NB4 (cell line): Measurements from ENCODE around the gene SDK2.
"Not testable (repeated sequence)": the region's sequence is repeated elsewhere in the genome, so short reads cannot be mapped to it uniquely, and the experiment has no call there.

Experiments used
- DNase-seq: peaks from one replicate; pipeline ENCODE4 v3.0.0; 2010; ENCODE audit warnings: low read depth
- H3K4me3 ChIP-seq: one replicate; pipeline ENCODE4 v1.5.1; 2011; ENCODE audit warnings: mild to moderate bottlenecking, low read depth, low read length, moderate library complexity
- CTCF ChIP-seq: IDR thresholded peaks from one replicate; pipeline ENCODE4 v1.5.1; 2012; ENCODE audit warnings: low read depth, low read length
- MAX ChIP-seq: IDR thresholded peaks from 2 replicates; pipeline ENCODE4 v1.6.1; 2011; ENCODE audit warnings: low read depth, low read length
- MYC ChIP-seq: IDR thresholded peaks from 2 replicates; pipeline ENCODE4 v1.6.1; 2011; ENCODE audit warnings: low read depth, low read length
- POLR2A ChIP-seq: IDR thresholded peaks from 2 replicates; pipeline ENCODE4 v1.6.1; 2011; ENCODE audit warnings: mild to moderate bottlenecking; ENCODE audit not compliant: insufficient read length; ENCODE audit errors: extremely low read depth

The SDK2 gene

GRCh38 chr17:73335591-73336407 lies 308.4 kb downstream of the SDK2 start:
- DNase-seq: no peak
- H3K4me3 ChIP-seq: no peak overlapping the region
- TF ChIP-seq MYC (no peak), MAX (no peak), CTCF (no peak), POLR2A (no peak)

DNA sequence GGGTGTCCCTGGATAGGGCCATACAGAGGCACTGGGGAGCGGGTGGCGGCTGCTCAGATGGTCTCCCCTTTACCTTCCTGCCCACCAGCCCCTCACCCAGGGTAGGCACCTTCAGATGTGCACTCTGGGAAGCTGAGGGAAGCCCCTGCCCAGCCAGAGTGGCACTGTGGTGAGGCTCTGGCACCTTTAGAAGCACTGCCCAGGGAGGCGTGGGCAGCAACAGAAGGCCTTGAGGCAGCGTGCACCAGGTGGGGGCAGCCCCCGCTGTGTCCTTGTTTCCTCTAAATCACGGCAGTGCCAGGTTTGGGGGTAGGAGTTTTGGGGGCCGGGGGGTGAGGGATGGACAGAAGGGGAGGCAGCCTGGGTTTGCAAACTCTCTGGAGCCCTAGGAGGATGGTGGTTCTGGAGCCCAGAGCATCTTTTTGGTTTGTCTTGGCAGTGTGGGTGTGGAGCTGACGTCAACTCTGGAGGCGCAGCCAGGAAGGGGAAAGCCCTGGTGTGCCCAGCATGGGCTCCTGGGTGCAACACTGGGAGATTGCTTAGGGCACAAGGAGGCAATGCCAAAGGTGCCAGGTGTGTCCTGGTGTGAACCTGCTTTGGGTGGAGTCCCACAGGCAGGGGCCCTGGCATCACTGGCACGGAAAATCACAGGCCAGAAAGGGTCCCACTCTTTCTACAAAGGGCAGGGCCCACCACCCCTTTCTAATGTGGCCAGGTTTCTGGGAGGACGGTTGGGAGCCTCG lies 309.3 kb downstream of the SDK2 start:
- no peak for TF ChIP-seq MAX
- DNase-seq: no peak
- no peak overlapping the region for H3K4me3 ChIP-seq

DNA sequence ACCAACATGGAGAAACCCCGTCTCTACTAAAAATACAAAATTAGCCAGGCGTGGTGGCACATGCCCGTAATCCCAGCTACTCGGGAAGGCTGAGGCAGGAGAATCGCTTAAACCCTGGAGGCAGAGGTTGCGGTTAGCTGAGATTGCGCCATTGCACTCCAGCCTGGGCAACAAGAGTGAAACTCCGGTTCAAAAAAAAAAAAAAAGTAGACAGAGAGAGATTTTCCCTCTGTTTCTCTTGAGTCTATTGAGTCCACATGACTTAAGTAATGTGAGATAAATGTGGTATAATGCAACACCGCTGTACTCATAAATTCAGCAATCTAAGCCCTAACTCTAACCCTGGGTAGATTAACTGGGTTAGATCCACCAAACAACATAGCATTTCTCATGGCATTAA lies 310.8 kb downstream of the SDK2 start:
- not testable (repeated sequence) for H3K4me3 ChIP-seq
- DNase-seq: peak; percentile 59

GRCh38 chr17:73331060-73331459 lies 313.2 kb downstream of the SDK2 start:
- no peak overlapping the region for H3K4me3 ChIP-seq
- TF ChIP-seq POLR2A (no peak), MYC (no peak), CTCF (no peak), MAX (no peak)

GRCh38 chr17:73327676-73328075 lies 316.6 kb downstream of the SDK2 start:
- H3K4me3 ChIP-seq: no peak overlapping the region
- no peak for DNase-seq
- TF ChIP-seq MYC (no peak), CTCF (no peak), MAX (no peak), POLR2A (no peak)

More at GRCh38 chr17:73331060-73331459, 313.2 kb downstream of the SDK2 start:
- DNase-seq: no peak

GRCh38 chr17:73325527-73325842 lies 318.8 kb downstream of the SDK2 start:
- peak; percentile 57 for DNase-seq
- no peak overlapping the region for H3K4me3 ChIP-seq
- no peak for TF ChIP-seq POLR2A
- TF ChIP-seq MAX: no peak
- TF ChIP-seq MYC: no peak
- TF ChIP-seq CTCF: peak; percentile 14
